DOHH2 (cell line): ENCODE results near the gene TGFBR2.

Experiments used
- H3F3A ChIP-seq: fragments of 200-600 bp; sonication (generic), shearing (Covaris generic); 2 replicates; pipeline ENCODE4 v1.6.0; 2016; ENCODE audit warnings: antibody characterized with exemption, mild to moderate bottlenecking; ENCODE audit not compliant: control insufficient read depth, insufficient read depth
- H3K27ac ChIP-seq: fragments of 200-600 bp; sonication (generic); 2 replicates; pipeline ENCODE4 v1.5.1; 2014; ENCODE audit warnings: low read depth, mild to moderate bottlenecking, low read length, moderate library complexity
- H3K27me3 ChIP-seq: fragments of 200-600 bp; sonication (generic); 2 replicates; pipeline ENCODE4 v1.6.1; 2014; ENCODE audit warnings: mild to moderate bottlenecking, low read length, mixed read lengths; ENCODE audit not compliant: control insufficient read depth
- H3K36me3 ChIP-seq: fragments of 200-600 bp; sonication (generic); 2 replicates; pipeline ENCODE4 v1.6.1; 2014; ENCODE audit warnings: mild to moderate bottlenecking, low read length, moderate library complexity, mixed read lengths; ENCODE audit not compliant: control insufficient read depth
- H3K4me1 ChIP-seq: fragments of 200-600 bp; sonication (generic); 2 replicates; pipeline ENCODE4 v1.6.1; 2014; ENCODE audit warnings: mild to moderate bottlenecking, low read length, mixed read lengths; ENCODE audit not compliant: control insufficient read depth
- H3K4me2 ChIP-seq: fragments of 200-600 bp; sonication (generic); 2 replicates; pipeline ENCODE4 v1.6.0; 2014; ENCODE audit warnings: mild to moderate bottlenecking, low read length, moderate library complexity
- H3K4me3 ChIP-seq: fragments of 200-600 bp; sonication (generic); 2 replicates; pipeline ENCODE4 v1.5.1; 2014; ENCODE audit warnings: mild to moderate bottlenecking, low read length, mixed read lengths
- H3K79me2 ChIP-seq: fragments of 200-600 bp; sonication (generic); 2 replicates; pipeline ENCODE4 v1.6.1; 2014; ENCODE audit warnings: mild to moderate bottlenecking, low read length, mixed read lengths; ENCODE audit not compliant: control insufficient read depth
- H3K9me2 ChIP-seq: fragments of 200-600 bp; sonication (generic); replicated peaks from 2 replicates; pipeline ENCODE4 v1.6.1; 2014; ENCODE audit warnings: mild to moderate bottlenecking, low read length, mixed read lengths; ENCODE audit not compliant: control insufficient read depth
- H3K9me3 ChIP-seq: fragments of 200-600 bp; sonication (generic); 2 replicates; pipeline ENCODE4 v1.6.1; 2014; ENCODE audit warnings: antibody characterized with exemption, low read length, mixed read lengths; ENCODE audit not compliant: control insufficient read depth, insufficient read depth
- H4K20me1 ChIP-seq: fragments of 200-600 bp; sonication (generic); 2 replicates; pipeline ENCODE4 v1.6.0; 2014; ENCODE audit warnings: low read depth, mild to moderate bottlenecking, antibody characterized with exemption, low read length, moderate library complexity; ENCODE audit not compliant: control insufficient read depth, insufficient read depth
- EZH2phosphoT487 ChIP-seq: fragments of 200-600 bp; sonication (generic); IDR thresholded peaks from 2 replicates; pipeline ENCODE4 v1.6.1; 2017; ENCODE audit warnings: borderline replicate concordance, mild to moderate bottlenecking, antibody characterized with exemption, low read length, moderate library complexity, mixed read lengths
- TF ChIP-seq, protein P1 (sequence below): fragments of 200-600 bp; sonication (generic); IDR thresholded peaks from one replicate; pipeline ENCODE4 v1.5.1; 2014; ENCODE audit warnings: antibody characterized with exemption, mild to moderate bottlenecking, low read depth, low read length; ENCODE audit not compliant: poor library complexity, severe bottlenecking

TGFBR2 gene

DNA sequence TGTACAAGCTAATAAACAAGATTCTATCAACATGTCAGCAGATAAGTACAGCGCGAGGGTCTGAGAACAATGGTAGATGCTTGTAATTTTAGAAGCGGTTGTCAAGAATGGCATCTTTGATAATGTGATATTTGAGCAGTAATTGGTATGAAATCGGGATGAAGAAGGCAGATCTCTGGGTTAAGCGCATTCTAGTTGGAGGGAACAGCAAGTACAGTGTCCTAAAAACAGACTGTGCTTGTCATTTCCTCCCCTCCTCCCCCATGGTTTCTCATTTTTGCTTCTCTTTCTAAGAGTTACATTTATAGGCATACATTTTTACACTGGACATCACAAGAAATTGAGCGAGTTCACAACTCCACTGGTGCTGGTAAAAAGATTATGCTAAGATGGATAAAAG is 23.3 kb downstream of the TGFBR2 start:
- Histone ChIP-seq H3K27me3 (no peaks in the 10 kb centered on the region), H3K36me3 (peaks cover 31% of the 10 kb centered on the region), H3K79me2 (peaks cover 62% of the 10 kb centered on the region), H3K4me2 (peak overlapping the region; percentile 64), H3K9me2 (no peaks in the 10 kb centered on the region), H3K27ac (no peak overlapping the region), H3K9me3 (no peaks in the 10 kb centered on the region), H3K4me3 (peak overlapping the region; percentile 28), H3K4me1 (peaks cover 94% of the 10 kb centered on the region), H4K20me1 (no peaks in the 10 kb centered on the region), H3F3A (0 out of 2 replicates have a peak, but pooled peaks cover 4% of the 10 kb centered on the region)
- TF ChIP-seq, protein P1, sequence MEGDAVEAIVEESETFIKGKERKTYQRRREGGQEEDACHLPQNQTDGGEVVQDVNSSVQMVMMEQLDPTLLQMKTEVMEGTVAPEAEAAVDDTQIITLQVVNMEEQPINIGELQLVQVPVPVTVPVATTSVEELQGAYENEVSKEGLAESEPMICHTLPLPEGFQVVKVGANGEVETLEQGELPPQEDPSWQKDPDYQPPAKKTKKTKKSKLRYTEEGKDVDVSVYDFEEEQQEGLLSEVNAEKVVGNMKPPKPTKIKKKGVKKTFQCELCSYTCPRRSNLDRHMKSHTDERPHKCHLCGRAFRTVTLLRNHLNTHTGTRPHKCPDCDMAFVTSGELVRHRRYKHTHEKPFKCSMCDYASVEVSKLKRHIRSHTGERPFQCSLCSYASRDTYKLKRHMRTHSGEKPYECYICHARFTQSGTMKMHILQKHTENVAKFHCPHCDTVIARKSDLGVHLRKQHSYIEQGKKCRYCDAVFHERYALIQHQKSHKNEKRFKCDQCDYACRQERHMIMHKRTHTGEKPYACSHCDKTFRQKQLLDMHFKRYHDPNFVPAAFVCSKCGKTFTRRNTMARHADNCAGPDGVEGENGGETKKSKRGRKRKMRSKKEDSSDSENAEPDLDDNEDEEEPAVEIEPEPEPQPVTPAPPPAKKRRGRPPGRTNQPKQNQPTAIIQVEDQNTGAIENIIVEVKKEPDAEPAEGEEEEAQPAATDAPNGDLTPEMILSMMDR = no peak
- no peak for TF ChIP-seq EZH2phosphoT487

DNA sequence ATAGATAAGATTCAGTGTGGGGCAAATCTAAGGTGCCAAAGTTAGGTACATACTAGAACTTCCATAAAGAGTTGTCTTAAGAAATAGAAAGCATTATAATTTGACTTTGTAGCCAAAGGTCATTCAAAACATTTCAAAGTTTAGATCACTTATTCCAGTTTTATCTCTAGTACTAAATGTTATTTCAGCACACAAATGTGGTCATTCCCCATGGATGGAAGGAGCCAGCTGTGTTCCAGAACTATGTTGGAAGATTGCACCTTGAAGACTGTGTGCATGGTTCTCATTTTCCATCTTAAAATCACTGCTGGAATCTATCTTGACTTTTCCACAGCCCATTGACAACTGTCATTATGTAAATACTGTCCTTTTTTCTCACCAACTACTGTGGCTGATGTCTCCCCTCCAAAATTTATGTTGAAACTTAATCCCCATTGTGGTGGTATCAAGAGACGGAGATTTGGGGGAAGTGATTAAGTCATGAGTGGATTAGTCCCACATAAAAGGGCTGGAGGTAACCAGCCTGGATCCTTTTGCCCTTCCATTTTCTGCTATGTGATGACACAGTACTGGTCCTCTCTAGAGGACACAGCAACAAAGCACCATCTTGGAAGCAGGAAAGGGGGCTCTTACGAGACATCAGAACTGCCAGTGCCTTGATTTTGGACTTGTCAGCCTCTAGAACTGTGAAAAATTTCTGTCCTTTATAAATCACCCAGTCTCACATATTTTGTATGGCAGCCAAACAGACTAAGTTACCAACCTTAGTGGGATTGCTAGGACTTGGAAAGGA is 24.0 kb downstream of the TGFBR2 start:
- 0 out of 2 replicates have a peak, but pooled peaks cover 6% of the 10 kb centered on the region for H3F3A ChIP-seq
- peak overlapping the region; percentile 28; the same call in 1 of the 2 replicates for H3K4me3 ChIP-seq
- TF ChIP-seq, protein P1 = no peak
- no peak for TF ChIP-seq EZH2phosphoT487
- no peaks in the 10 kb centered on the region for H3K27me3 ChIP-seq
- H3K4me2 ChIP-seq = peak overlapping the region; percentile 64
- H3K4me1 ChIP-seq = peaks cover 95% of the 10 kb centered on the region
- no peak overlapping the region for H3K27ac ChIP-seq
- no peaks in the 10 kb centered on the region for H4K20me1 ChIP-seq
- no peaks in the 10 kb centered on the region for H3K9me2 ChIP-seq
- H3K79me2 ChIP-seq = peaks cover 68% of the 10 kb centered on the region
- H3K36me3 ChIP-seq = peaks cover 31% of the 10 kb centered on the region
- no peaks in the 10 kb centered on the region for H3K9me3 ChIP-seq

DNA sequence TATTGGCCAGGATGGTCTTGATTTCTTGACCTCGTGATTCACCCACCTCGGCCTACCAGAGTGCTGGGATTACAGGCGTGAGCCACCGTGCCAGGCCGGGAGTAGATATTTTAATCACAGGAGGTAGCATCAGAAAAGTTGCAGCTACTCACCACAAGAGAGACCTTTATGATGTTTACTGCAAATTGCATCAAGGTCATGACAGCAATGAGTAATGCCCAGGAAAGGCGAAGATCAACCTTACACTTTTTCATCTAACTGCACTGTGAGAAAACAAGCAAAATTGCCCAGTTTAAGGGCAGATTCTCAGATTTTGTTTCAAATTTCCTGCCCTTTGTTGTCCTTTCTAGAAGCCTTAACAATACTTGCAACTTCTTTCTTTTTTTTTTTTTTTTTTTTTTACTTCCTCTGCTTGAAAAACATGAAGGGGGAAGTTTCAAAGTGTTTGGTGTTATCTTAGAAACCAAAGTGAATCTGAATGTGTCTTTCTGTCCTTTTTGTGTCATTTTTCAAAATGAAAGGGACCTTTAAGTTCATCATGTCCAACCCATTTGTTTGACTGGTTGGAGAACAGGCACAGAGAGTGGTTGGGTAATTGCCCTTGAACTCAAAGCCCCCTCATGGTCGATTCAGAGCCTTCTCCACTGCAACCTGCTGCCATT is 25.0 kb downstream of the TGFBR2 start:
- Histone ChIP-seq H3K9me3 (no peaks in the 10 kb centered on the region), H3K27me3 (no peaks in the 10 kb centered on the region), H3K27ac (peak overlapping the region; percentile 34; the same call in 1 of the 2 replicates), H4K20me1 (no peaks in the 10 kb centered on the region), H3K79me2 (peaks cover 75% of the 10 kb centered on the region), H3K9me2 (no peaks in the 10 kb centered on the region), H3F3A (0 out of 2 replicates have a peak, but pooled peaks cover 6% of the 10 kb centered on the region), H3K4me2 (peak overlapping the region; percentile 39), H3K36me3 (peaks cover 24% of the 10 kb centered on the region), H3K4me3 (peak overlapping the region; percentile 14; the same call in 1 of the 2 replicates), H3K4me1 (peaks cover 97% of the 10 kb centered on the region)
- no peak for TF ChIP-seq EZH2phosphoT487
- TF ChIP-seq, protein P1 = no peak
